ENCODE results near the gene EME1.
"Not testable (repeated sequence)": the region's sequence is repeated elsewhere in the genome, so short reads cannot be mapped to it uniquely, and the experiment has no call there.

Gene EME1, protein sequence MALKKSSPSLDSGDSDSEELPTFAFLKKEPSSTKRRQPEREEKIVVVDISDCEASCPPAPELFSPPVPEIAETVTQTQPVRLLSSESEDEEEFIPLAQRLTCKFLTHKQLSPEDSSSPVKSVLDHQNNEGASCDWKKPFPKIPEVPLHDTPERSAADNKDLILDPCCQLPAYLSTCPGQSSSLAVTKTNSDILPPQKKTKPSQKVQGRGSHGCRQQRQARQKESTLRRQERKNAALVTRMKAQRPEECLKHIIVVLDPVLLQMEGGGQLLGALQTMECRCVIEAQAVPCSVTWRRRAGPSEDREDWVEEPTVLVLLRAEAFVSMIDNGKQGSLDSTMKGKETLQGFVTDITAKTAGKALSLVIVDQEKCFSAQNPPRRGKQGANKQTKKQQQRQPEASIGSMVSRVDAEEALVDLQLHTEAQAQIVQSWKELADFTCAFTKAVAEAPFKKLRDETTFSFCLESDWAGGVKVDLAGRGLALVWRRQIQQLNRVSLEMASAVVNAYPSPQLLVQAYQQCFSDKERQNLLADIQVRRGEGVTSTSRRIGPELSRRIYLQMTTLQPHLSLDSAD
- total RNA-seq, result 0.25 to 4.2 (median 1.7) reads per million in 9 experiments

DNA sequence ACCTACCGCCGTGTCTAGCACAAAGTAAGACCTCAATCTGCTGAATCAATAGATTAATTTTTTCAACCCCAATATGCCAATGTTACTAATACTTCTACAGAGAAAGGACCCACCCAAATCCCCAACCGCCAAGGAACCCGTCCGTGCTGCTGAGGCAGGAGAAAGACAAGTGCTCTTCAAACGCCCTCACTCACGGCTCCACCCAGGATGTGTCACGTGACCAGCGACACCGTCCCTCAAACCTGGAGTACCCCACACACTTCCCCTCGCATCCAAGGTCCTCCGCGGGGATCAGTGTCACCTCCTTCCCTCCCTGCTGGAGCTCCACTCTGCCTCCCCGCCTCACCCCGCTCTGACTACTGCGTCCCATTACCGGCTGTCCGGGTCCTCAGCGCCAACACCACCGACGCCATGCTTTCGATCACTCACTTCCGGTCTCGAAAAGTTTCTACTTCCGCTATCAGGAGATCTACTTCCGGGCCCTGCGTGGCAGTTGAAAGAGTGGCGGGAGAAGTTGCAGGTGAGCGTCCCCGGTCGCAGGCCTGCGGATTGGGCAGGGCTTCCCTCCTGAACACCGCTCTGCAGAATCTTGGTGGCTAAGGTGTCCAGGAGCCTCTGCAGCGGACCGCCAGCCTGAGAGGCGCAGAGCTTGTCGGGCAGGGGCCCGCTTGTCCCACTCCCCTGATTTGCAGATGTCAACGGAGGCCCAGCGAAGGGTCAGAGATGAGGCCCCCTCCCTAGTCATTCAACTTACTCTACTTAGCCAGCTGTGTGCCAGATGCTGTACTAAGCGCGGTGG lies at the start of gene EME1, which contains the start of gene MRPL27:
Gene EME1 (plus strand): TSS at position 472 of the 799 bp plus-strand sequence. CDS start 1,980 bp downstream, outside the sequence.
Gene MRPL27 (minus strand): TSS at position 427 of the 799 bp plus-strand sequence. CDS start 14 bp downstream, at position 413.
- ATAC-seq (replicated peaks) (peak; percentile 95), DNase-seq (peak; percentile 76 to 90 (median 82))
- Mint-ChIP-seq H3K4me1 (ENCODE audit: low read depth in 2 of 2) (peaks cover 22% of the 10 kb centered on the region in 2 donors), H3K27ac (peak within 1 kb of the TSS; percentile 98), H3K4me3 (peak within 1 kb of the TSS; percentile 96 to 99), H3K9me3 (no peaks in the 10 kb centered on the region), H3K36me3 (ENCODE audit: insufficient read depth) (peaks cover 33% of the 10 kb centered on the region), H3K27me3 (no peaks in the 10 kb centered on the region)

DNA sequence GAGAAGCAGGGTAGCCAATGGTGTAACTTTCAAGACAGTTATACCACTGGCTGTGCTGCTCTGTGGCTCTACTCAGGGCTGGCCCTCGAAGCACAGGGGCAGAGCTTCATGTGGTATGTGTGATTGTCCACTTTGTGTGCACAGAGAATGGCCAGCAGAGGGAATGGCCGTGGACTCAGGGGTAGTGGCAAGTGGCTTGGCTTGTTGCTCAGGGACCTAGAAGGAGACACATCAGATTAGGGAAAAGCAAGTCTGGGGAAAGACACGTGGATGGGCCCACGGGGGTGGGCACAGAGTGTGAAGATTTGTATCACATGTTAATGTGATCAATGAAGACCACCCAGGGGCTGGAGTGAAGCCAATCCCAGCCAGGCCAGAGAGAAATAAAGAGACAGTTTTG lies 47.1 kb upstream of the EME1 start:
- DNase-seq (no peak), ATAC-seq (replicated peaks) (no peak)
- Mint-ChIP-seq H3K27ac (no peak overlapping the region), H3K4me1 (ENCODE audit: low read depth in 2 of 2) (no peaks in the 10 kb centered on the region), H3K9me3 (no peaks in the 10 kb centered on the region), H3K27me3 (peaks cover 7 to 22% of the 10 kb centered on the region in 2 donors), H3K4me3 (no peak overlapping the region), H3K36me3 (ENCODE audit: insufficient read depth) (peaks cover 3% of the 10 kb centered on the region)

DNA sequence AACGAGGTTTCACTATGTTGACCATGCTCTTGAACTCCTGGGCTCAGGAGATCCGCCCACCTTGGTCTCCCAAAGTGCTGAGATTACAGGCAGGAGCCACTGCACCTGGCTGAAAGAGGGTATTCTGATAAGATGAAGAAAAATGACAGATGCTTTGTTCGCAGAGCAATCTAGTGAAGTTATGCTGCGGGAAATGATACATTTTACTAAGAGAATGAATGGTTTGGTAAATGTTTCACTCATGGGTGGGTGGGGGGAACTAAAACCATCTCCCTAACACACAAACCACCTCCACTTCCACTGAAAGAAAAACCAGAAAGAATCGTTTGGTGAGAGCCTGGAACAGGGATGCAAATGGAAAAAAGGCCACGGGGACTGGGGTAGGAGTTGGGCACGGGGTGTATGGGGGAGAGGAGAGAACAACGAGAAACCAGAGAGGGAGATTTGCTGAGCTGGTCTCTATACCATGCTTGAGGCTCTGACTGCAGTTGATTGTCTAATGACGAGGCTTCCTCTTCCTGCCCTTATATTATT lies 46.1 kb upstream of the EME1 start:
- Mint-ChIP-seq H3K4me3 (no peak overlapping the region), H3K4me1 (ENCODE audit: low read depth in 2 of 2) (no peaks in the 10 kb centered on the region), H3K27ac (no peak overlapping the region), H3K36me3 (ENCODE audit: insufficient read depth) (peaks cover 3% of the 10 kb centered on the region), H3K27me3 (peaks cover 9 to 26% of the 10 kb centered on the region in 2 donors), H3K9me3 (no peaks in the 10 kb centered on the region)
- ATAC-seq (replicated peaks), result no peak
- no peak for DNase-seq

DNA sequence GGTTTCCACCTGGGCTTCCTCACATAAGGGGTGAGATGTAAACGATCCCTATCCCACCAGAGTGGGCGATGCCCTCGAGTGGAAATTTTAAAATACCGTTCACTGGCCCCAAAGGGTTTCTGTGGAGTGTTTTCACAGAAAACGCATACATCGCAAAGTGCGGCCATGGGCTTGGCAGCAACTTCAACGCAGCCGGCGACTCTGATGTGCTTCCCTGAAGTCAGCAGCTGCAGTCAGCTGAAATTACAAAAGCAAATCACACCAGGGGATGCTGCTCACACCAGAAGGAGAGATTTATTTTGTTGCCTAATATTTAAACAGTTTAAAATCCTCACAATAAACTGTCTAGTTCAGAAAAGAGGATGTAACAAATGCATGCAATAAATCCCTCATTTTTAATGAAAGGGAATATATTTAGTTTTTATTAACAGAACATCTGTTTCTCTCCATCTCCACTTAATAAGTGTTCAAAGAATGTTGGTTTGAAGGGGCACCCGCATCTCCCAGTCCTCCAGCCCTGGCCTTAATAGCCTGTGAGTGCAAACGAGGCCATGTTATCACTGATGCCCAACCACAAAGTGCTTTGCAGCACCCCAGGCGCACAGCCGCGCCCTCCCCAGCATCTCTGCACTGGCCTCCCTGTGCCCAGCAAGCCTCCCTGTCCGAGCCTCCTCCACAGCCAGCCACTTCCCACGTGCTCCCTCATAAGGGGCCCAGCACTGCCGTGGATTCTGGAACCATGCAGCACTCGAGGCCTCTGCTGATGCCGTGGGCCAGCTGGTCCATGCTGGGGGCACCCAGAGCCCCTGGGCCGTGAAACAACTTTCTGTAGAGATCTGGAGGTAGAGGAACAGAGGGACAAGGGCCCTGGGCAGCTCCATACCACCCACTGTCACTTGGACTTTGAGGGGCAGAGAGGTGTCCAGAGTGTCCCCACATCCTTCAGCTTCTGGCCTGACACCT lies 44.4 kb upstream of the EME1 start:
- peaks cover 3% of the 10 kb centered on the region for H3K36me3 Mint-ChIP-seq (ENCODE audit: insufficient read depth)
- H3K27me3 Mint-ChIP-seq, result peaks cover 13 to 43% of the 10 kb centered on the region in 2 donors
- ATAC-seq (replicated peaks) (no peak), DNase-seq (no peak)
- no peak overlapping the region for H3K4me3 Mint-ChIP-seq
- no peak overlapping the region for H3K27ac Mint-ChIP-seq
- no peaks in the 10 kb centered on the region for H3K9me3 Mint-ChIP-seq
- H3K4me1 Mint-ChIP-seq (ENCODE audit: low read depth in 2 of 2), result no peaks in the 10 kb centered on the region

DNA sequence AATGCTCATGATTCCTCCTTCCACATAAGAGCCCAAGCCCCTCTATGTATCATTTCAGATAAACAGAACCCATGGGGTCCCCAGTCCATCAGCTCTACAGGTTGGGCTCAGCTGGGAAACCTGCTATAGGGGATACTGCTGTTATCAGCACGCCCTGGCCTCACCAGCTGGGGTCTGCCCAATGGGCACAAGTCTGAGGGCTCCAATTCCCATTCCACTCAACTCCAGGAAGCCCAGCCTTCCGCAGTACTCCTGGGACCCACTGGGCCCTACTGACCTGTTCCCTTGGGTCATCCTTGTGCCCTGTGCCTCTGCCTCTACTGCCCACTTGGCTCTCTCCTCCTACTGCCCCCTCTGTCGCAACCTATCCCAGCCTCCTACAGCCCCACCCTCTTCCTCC lies 43.3 kb upstream of the EME1 start:
- H3K9me3 Mint-ChIP-seq, result no peaks in the 10 kb centered on the region
- ATAC-seq (replicated peaks), result no peak
- H3K4me3 Mint-ChIP-seq, result no peak overlapping the region

DNA sequence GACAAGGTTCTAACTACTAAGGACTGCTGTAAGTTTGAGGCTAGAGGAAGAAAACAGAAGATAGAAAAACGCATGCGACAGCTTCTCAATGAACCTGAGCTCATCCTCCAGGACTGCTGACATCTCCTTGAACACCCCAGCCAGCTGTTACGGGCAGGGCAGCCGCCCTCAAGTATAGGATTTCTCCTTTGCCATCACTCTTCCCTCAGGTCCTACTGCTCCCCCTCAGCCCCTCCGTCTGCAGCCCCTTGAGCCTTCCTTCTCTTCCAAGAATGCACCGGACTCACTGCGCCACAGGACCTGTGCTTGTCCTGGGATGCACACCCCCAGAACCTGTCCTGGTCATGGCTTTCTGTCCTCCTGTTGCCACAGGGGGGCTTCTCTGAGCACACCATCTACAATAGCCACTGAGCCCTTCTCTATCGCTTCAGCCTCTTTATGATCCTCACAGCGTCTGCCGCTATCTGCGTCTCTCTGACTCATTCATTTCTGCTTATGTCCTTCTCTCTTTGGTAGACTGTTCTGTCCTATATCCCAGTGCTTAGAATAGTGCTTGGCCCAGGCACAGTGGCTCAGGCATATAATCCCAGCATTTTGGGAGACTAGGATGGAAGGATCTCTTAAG lies 42.8 kb upstream of the EME1 start:
- Mint-ChIP-seq H3K36me3 (ENCODE audit: insufficient read depth) (peaks cover 3% of the 10 kb centered on the region), H3K4me3 (no peak overlapping the region), H3K27ac (no peak overlapping the region), H3K27me3 (peaks cover 13 to 45% of the 10 kb centered on the region in 2 donors), H3K9me3 (no peaks in the 10 kb centered on the region), H3K4me1 (ENCODE audit: low read depth in 2 of 2) (no peaks in the 10 kb centered on the region)
- ATAC-seq (replicated peaks), result no peak
- no peak for DNase-seq

More for the DNA sequence above, 43.3 kb upstream of the EME1 start:
- Mint-ChIP-seq H3K4me1 (ENCODE audit: low read depth in 2 of 2) (no peaks in the 10 kb centered on the region), H3K27ac (no peak overlapping the region), H3K27me3 (peaks cover 13 to 45% of the 10 kb centered on the region in 2 donors), H3K36me3 (ENCODE audit: insufficient read depth) (peaks cover 3% of the 10 kb centered on the region)
- no peak for DNase-seq

DNA sequence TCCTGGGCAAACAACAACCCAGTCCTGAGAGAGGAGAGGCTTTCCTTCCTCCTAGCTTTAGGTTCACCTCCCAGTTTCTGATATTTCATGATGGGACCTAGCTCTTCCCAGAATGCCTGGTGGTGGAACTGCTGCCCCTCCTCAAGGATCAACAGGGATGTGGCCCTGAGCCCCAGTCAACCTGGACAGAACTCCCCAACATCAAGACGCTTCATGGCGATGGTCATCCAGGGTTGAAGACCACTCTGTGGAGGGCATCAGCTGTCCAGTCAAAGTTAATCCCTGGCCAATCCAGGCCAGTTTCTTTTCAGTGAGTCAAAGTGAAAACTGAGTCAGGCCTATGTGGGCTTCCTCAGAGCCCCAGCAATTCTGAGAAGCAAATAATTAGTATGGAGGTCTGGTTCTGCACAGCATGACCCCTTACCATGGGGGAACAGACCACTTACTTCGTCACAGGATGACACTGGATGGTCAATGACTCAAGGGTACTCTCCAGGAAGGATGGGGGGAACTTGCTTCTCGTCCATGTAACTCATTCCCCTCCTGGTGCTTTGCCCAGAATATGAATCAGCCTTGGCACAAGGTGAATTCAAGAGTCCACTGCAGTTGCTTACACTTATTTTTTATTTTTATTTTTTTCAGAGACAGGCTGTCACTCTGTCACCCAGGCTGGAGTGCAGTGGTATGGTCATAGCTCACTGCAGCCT lies 41.8 kb upstream of the EME1 start:
- no peak for ATAC-seq (replicated peaks)
- Mint-ChIP-seq H3K4me3 (no peak overlapping the region), H3K9me3 (no peaks in the 10 kb centered on the region), H3K27ac (no peak overlapping the region), H3K36me3 (ENCODE audit: insufficient read depth) (peaks cover 3% of the 10 kb centered on the region), H3K27me3 (peaks cover 13 to 45% of the 10 kb centered on the region in 2 donors), H3K4me1 (ENCODE audit: low read depth in 2 of 2) (no peaks in the 10 kb centered on the region)
- DNase-seq, result no peak

DNA sequence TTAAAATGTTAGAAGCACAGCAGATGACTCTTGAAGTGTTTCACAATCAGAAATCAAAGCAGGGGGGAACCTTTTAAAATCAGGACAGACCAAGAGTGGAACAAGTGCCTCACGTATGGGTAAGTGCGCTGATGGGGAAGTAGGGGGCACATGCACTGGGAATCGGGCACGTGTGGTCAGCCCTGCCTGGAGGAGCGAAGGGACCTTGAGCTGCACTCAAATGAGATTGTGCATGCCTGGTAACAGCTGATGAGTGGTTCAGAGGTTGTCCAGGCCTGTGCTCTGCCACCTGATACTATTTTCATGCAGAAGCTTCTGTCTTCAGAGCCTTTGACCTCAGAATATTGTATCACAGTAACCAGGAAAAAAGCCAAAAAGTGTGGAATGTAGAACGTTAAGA lies 40.8 kb upstream of the EME1 start:
- no peak overlapping the region for H3K4me3 Mint-ChIP-seq
- peaks cover 13 to 45% of the 10 kb centered on the region in 2 donors for H3K27me3 Mint-ChIP-seq
- no peak overlapping the region for H3K27ac Mint-ChIP-seq
- no peaks in the 10 kb centered on the region for H3K4me1 Mint-ChIP-seq (ENCODE audit: low read depth in 2 of 2)
- ATAC-seq (replicated peaks), result no peak
- H3K36me3 Mint-ChIP-seq (ENCODE audit: insufficient read depth), result peaks cover 3% of the 10 kb centered on the region
- H3K9me3 Mint-ChIP-seq, result no peaks in the 10 kb centered on the region
- DNase-seq, result no peak

DNA sequence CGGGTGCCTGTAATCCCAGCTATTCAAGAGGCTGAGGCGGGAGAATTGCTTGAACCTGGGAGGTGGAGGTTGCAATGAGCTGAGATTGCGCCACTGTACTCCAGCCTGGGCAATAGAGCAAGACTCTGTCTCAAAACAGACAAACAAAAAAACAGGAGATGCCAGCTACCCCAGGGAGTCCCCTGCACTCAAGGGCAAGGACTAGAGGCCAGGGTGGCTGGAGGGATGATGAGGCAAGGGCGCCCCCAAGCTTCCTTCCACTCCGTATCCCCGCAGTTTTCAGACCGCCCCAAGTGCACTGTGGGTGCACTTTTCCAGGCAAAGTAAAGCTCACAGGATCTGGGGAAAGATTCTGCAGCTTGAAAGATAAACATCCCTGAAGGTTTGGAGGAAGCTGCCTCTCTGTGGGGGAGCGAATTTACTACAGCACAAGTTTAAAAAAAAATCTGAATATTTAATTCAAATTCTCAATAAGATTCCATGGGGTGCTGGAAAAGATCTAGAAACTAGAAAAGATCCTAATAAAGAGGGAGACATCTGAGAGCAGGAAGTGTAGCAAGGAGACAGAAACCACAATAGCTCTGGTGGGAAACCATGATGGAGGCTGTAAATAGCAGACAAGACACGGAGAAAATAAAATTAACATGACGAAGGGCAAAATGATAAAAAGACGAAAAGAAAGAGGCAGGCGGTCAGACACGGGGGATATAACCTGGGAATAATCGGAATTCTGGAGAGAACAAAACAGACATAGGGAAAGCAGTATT lies 39.6 kb upstream of the EME1 start:
- not testable (repeated sequence) for H3K27ac Mint-ChIP-seq; ATAC-seq (replicated peaks); H3K4me3 Mint-ChIP-seq; H3K4me1 Mint-ChIP-seq (ENCODE audit: low read depth in 2 of 2); H3K36me3 Mint-ChIP-seq (ENCODE audit: insufficient read depth); H3K9me3 Mint-ChIP-seq; DNase-seq
- H3K27me3 Mint-ChIP-seq, result peaks cover 13 to 45% of the 10 kb centered on the region in 2 donors

DNA sequence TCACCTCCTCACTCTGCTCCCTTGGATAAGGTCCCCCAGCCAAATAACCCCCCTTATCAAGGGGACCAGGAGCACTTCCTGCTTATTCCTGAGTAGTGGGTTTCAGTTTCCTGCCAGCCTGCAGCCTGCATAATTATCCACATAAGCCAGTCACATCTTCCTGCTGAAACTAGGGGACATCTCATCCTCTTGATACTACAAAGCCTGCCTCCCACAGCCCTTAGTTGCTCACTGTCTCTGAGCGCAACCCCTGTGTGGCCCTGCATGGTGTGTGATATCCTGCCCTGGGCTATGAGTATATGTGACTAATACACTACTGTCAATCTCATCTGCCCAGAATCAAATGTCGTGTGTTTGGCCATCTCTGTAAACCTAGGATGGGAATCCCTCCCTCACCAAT lies 35.1 kb upstream of the EME1 start:
- DNase-seq, result no peak

DNA sequence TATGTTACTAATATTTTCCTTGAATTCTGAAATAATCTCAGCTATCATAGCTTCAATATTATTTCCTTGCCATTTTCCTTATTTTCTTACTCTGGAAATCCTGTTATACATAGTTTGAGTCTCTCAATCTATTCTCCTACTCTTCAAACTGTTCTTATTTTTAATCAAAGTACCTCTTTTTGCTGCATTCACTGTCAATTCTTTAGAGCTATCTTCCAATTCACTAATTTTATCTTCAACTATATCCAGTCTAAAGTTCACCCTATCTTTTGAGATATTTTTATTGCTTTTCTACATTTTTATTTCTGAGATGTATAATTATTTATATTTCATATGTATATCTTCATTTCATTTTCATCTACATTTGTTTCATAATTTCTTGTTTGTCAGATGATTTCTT lies 34.4 kb upstream of the EME1 start:
- ATAC-seq (replicated peaks), result no peak
- H3K4me3 Mint-ChIP-seq, result no peak overlapping the region
- H3K27me3 Mint-ChIP-seq, result peaks cover 0 to 2% of the 10 kb centered on the region in 2 donors

More for the DNA sequence above, 35.1 kb upstream of the EME1 start:
- Mint-ChIP-seq H3K27ac (no peak overlapping the region), H3K36me3 (ENCODE audit: insufficient read depth) (no peaks in the 10 kb centered on the region), H3K9me3 (peaks cover 0 to 5% of the 10 kb centered on the region in 2 donors), H3K4me1 (ENCODE audit: low read depth in 2 of 2) (no peaks in the 10 kb centered on the region), H3K27me3 (peaks cover 0 to 9% of the 10 kb centered on the region in 2 donors), H3K4me3 (no peak overlapping the region)
- no peak for ATAC-seq (replicated peaks)

More for the DNA sequence above, 34.4 kb upstream of the EME1 start:
- H3K4me1 Mint-ChIP-seq (ENCODE audit: low read depth in 2 of 2), result no peaks in the 10 kb centered on the region
- H3K27ac Mint-ChIP-seq, result no peak overlapping the region
- DNase-seq, result no peak
- H3K9me3 Mint-ChIP-seq, result peaks cover 0 to 5% of the 10 kb centered on the region in 2 donors
- H3K36me3 Mint-ChIP-seq (ENCODE audit: insufficient read depth), result no peaks in the 10 kb centered on the region
